GM19043 (cell line): ENCODE results near the gene TRIM33.
A peak's percentile ranks its signal among the peaks of the same experiment; 100 is the strongest.
"Not testable (repeated sequence)": the region's sequence is repeated elsewhere in the genome, so short reads cannot be mapped to it uniquely, and the experiment has no call there.

Experiments
- ATAC-seq: cut with Tn5 transposase; IDR thresholded peaks from one replicate; pipeline ENCODE4 v1.9.1; 2021; ENCODE audit warnings: low read depth; ENCODE audit not compliant: unreplicated experiment

Gene TRIM33

GRCh38 chr1:114367810-114368209 is 143.2 kb downstream of the TRIM33 start:
- ATAC-seq: no peak

GRCh38 chr1:114363230-114363629 is 147.8 kb downstream of the TRIM33 start:
- ATAC-seq: not testable (repeated sequence)

- ATAC-seq: no peak
These were observed 151.2 kb downstream of the TRIM33 start for GRCh38 chr1:114359791-114360190.

DNA sequence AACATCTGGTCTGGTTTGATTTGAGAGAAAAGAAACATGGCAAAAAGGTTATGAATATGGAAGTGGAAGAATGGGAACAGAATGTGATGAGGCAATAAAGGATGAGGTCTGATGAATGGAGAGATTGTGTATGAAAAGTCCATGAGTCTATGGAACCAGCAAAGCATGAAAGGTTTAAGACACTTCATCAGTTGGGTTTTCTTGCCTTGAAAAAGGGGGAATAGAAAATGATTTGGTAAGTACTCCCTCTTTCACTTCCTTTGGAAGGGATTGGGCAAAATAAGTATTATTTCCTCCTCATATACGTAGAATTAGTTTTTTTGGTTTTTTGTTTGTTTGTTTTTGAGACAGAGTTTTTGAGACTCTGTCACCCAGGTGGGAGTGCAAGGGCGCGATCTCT is 155.8 kb downstream of the TRIM33 start:
- no peak for ATAC-seq

DNA sequence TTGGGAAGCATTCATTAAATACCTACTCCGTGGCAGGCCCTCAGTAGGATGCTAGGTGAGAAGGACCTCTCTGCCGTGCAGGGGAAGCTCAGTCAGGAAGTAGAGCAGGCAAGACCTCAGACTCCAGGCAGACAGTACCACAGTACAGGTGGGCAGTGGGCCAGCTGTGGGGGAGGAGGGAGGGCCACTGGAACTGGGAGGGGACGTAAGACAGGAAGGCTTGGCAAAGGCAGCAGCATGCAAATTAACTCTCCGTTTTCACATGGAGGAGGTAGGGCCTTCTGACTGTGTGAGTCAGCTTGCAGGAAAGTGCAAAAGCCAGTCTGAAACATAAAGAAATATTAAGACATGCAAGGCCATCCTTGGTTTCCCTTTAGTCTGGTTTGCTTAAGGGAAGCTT is 157.7 kb downstream of the TRIM33 start:
- ATAC-seq: no peak

GRCh38 chr1:114352797-114353196 is 158.2 kb downstream of the TRIM33 start:
- ATAC-seq: no peak

DNA sequence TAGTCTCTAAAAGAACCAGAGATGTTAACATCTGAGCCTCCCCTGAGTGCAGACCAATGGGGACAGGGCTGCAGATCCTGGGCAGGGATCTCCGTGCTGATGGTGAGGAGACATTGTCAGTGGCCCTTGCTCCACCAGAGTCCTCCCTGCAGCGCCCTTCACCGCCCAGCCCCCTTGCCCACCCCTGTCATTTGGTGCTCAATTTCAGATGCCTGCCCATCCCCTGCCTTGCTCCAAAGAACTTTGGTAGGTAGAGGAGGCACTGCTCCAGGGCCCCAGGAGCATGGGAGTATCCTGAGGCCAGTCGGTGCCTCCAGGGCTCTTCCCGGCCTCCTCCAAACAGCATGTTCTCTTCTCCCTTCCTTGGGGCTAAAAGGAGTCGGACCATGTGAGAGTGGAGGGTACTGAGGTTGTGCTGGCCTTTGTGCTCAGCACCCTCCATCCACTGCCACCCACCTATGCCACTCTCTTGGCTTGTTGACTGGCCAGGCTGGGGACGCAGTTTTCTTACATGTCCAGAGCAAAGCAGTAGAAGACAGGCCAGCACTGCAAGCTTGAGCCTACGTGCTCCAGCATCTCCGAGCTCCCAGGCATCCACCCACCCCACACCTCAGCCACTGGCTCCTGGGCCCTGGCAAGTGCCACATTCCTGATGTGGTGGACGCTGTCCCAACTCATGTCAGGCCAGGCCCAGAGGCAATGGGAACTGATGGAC is 160.1 kb downstream of the TRIM33 start:
- ATAC-seq: no peak

DNA sequence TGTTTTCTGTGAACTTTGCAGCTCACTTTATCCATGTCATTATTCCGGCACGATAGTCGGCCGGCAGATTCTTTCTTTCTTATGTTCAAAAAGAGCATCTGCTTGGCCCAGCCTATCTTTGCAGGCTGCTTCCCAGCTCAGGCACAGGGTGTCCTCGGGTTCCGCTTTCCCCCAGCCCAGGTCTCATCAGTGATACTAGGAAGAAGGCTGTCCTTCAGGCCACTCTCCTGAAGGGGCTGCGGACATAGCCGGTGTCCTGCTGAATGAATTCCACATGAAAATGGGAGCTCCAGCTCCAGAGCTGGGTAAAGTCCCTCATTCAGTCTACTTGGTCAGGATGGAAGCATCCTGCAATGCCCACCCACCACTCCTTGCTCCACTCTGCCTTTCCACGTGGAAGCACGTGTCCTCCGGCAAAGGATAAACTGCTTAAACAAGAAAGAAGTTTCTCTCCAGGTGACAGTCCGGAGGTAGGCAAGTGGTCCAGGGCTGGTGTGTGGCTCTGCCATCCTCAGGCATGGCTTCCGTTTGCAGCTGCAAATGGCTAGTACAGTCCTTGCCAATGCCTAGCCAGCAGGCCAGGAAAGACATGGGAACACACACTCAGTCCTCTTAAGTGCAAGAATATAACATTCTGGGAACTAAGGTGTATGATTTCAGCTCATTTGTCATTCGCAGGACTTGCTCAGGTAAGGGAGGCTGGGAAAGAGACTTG is 161.0 kb downstream of the TRIM33 start:
- ATAC-seq: no peak

- no peak for ATAC-seq
These were observed 163.4 kb downstream of the TRIM33 start for GRCh38 chr1:114347431-114348209.

DNA sequence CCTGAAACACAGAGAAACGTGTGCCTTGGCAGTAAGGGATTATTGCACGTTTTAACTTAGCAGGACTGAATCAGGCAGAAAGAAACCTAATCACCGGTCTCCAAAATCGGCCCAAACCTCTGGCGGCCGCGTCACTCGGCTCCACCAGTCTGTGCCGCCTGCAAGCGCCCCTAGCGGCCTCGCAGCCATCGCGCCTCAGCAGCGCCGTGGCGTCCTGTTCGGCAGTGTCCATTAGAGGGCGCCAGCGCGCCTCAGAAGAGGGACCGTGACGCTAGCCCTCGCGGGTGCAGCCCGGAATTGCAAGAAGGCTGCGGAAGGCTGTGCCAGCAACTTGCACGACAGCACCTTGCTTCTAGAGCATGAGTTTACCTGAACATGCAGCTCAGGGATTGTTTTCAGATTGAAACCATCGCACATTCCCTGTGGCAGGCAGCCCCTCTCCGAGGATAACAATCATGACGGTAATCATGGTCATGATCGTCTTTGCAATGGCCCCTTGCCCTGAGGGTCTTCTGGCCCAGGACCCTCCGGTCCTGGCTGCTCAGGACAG is 164.4 kb downstream of the TRIM33 start:
- peak; percentile 99 for ATAC-seq

DNA sequence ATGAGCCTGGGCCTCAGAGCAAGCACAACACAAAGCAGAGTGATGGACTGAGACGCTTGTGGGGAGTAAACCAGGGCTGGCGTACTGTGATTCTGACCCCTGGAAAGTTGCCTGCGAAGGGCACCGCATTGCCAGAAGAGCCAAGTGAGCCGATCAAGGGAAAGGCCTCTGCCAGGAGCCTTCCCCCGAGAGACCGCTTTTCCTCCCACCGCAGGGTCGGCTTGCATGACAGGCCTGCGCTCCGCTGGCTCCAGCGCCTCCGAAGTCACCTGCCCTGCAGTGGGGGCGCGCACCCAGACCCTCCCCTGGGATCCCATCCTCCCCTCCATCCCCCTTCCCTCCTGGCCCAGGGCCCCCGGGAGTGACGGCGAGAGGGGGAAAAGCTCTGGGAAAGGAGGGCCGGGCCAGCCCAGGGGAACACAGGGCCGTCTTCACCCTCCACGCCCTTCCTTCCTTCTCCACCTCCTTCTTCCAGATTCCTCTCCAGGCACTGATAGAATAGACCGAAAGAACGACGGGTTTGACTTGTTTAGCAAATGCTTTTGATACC is 165.0 kb downstream of the TRIM33 start:
- ATAC-seq: peak; percentile 24

DNA sequence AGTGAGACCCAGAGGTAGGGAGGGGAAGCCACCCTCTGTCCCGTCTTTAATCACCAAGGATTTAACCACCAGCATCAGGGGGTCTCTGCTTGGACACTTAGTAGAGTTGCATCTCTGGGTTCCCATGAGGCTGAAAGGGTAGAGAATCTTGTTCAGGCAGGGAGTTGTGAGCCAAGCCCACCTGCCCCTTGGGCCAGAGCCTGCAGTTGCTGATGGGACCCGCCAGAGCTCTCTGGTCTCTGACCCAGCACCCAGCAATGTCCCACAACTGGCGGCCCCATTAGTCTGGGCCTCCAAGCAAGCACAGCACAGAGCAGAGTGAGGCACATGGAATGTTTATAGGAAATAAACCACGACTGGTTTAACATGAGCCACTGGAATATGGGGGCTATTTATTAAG is 166.3 kb downstream of the TRIM33 start:
- ATAC-seq: no peak
